HG03565 (cell line): ENCODE data around the gene VSX1.

ENCODE experiments used
- ATAC-seq: cut with Tn5 transposase; IDR thresholded peaks from one replicate; pipeline ENCODE4 v1.9.1; 2021; ENCODE audit warnings: mild to moderate bottlenecking, moderate library complexity; ENCODE audit not compliant: unreplicated experiment

Gene VSX1

GRCh38 chr20:25087186-25087929 lies 5.4 kb upstream of the VSX1 start:
- no peak for ATAC-seq

- ATAC-seq = no peak
Measured at GRCh38 chr20:25085756-25086495, 4.0 kb upstream of the VSX1 start.

GRCh38 chr20:25084626-25085187 lies 2.8 kb upstream of the VSX1 start:
- ATAC-seq = no peak

GRCh38 chr20:25083773-25084625 lies 2.1 kb upstream of the VSX1 start:
- no peak for ATAC-seq

- ATAC-seq = no peak
Measured at GRCh38 chr20:25083141-25083772, 1.3 kb upstream of the VSX1 start.

- no peak for ATAC-seq
Measured at GRCh38 chr20:25082498-25082873, 545 bp upstream of the VSX1 start.

- no peak for ATAC-seq
Measured at GRCh38 chr20:25081065-25081729, 744 bp downstream of the VSX1 start.

GRCh38 chr20:25079171-25079570 lies 2.8 kb downstream of the VSX1 start:
- no peak for ATAC-seq

GRCh38 chr20:25078662-25079061 lies 3.3 kb downstream of the VSX1 start:
- ATAC-seq = no peak

- no peak for ATAC-seq
Measured at GRCh38 chr20:25077610-25078169, 4.3 kb downstream of the VSX1 start.

- ATAC-seq = no peak
Measured at GRCh38 chr20:25076731-25077609, 5.0 kb downstream of the VSX1 start.

- ATAC-seq = no peak
Measured at GRCh38 chr20:25076201-25076600, 5.7 kb downstream of the VSX1 start.

- ATAC-seq = no peak
Measured at GRCh38 chr20:25073544-25073943, 8.4 kb downstream of the VSX1 start.

GRCh38 chr20:25072226-25072811 lies 9.6 kb downstream of the VSX1 start:
- ATAC-seq = no peak

GRCh38 chr20:25071734-25072133 lies 10.2 kb downstream of the VSX1 start:
- ATAC-seq = no peak

GRCh38 chr20:25070821-25071473 lies 11.0 kb downstream of the VSX1 start:
- ATAC-seq = no peak

GRCh38 chr20:25067102-25067987 lies 14.6 kb downstream of the VSX1 start:
- no peak for ATAC-seq
